MM.1S (cell line): ENCODE results near the gene SHC3.

Experiments
- CTCF ChIP-seq: fragments of 300-600 bp; sonication (generic); IDR thresholded peaks from 2 replicates; pipeline ENCODE4 v1.5.1; 2016; ENCODE audit warnings: antibody characterized with exemption, low read length, mixed read lengths
- EZH2phosphoT487 ChIP-seq: fragments of 300-600 bp; sonication (generic); IDR thresholded peaks from 2 replicates; pipeline ENCODE4 v1.6.1; 2018; ENCODE audit warnings: antibody characterized with exemption, low read length

DNA sequence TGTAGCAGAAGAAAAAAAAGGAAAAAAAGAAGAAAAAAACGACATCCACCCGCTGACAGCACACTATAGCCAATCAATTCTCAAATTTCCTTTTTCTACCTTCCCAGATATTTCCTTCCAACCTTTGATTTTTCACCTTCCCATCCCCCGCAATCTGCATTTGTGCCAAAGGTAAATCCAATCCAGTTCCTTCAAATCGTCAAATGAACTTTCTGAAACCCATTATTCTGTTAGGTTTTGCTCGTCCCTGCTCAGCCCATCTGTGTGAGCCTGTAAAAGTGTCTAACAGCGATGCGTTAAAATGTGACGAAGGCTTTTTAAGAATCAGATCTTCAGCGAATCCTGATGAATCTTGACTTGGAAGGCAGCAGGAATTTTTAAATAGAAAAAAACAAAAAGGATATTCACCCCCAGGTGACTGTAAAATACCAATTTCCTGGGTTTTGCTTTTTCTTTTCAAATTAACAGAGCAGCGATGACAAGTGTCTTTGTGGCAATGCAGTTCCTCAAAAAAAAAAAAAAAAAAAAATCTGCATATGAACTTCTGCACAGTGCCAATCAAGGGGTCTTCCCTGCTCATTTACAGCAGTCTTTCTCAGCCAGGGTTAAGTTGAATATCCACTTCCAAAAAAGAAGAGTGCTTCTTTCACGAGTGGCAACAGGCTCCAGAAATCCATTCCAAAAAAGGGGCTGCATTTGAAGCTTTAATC lies 367 bp upstream of the SHC3 start:
- no peak for TF ChIP-seq CTCF
- TF ChIP-seq EZH2phosphoT487, result no peak
